IMR-90 (cell line): ENCODE results near the gene ZFPL1. TPM values are rescaled to one million over a fixed set of nuclear protein-coding genes. Genes with fewer than 3 reads are reported as not detected.
A peak's percentile ranks its signal among the peaks of the same experiment; 100 is the strongest.

Experiments
- ATAC-seq: fragments of 200-7000 bp; cut with Tn5 transposase; 2 replicates; pipeline ENCODE4 v1.9.1; 2020; ENCODE audit warnings: low read depth, mild to moderate bottlenecking, moderate library complexity
- BruUV-seq: library from RNA; stranded (reverse); fragments of 400-500 nt; replicated peaks from 2 replicates; lab custom pipeline; 2021; lab: Mats Ljungman, UMichigan
- CTCF ChIA-PET: fragments of 300-600 bp; formaldehyde crosslinking; extraction: SDS; loops from one replicate; lab custom pipeline; 2021; ENCODE audit warnings: antibody characterized with exemption; lab: Yijun Ruan, JAX
- POLR2A ChIA-PET: fragments of 300-600 bp; sonication (Branson Sonifier 250); formaldehyde crosslinking; loops from one replicate; lab custom pipeline; 2022; ENCODE audit warnings: antibody characterized with exemption; ENCODE audit not compliant: unreplicated experiment; lab: Charles Lee
- DNase-seq: peaks from one replicate; pipeline ENCODE4 v3.0.0; 2013
- H2AFZ ChIP-seq: replicated peaks from 2 replicates; pipeline ENCODE3; 2013; ENCODE audit warnings: low read length, mild to moderate bottlenecking; ENCODE audit not compliant: poor library complexity
- H2AK5ac ChIP-seq: 2 replicates; pipeline ENCODE4 v1.6.1; 2013; ENCODE audit warnings: low read depth, low read length, inconsistent platforms
- H2AK9ac ChIP-seq: replicated peaks from 2 replicates; pipeline ENCODE3; 2013; ENCODE audit warnings: mild to moderate bottlenecking, low read depth, low read length, moderate library complexity; ENCODE audit not compliant: poor library complexity
- H2BK120ac ChIP-seq: 2 replicates; pipeline ENCODE4 v1.6.1; 2013; ENCODE audit warnings: low read depth, low read length, inconsistent platforms
- H2BK15ac ChIP-seq: 3 replicates; pipeline ENCODE4 v1.6.1; 2013; ENCODE audit warnings: low read depth, low read length, inconsistent platforms
- H2BK20ac ChIP-seq: 2 replicates; pipeline ENCODE4 v1.6.1; 2013; ENCODE audit warnings: low read depth, mild to moderate bottlenecking, inconsistent platforms, low read length, moderate library complexity
- H2BK5ac ChIP-seq: 2 replicates; pipeline ENCODE4 v1.6.1; 2013; ENCODE audit warnings: mild to moderate bottlenecking, low read depth, low read length, inconsistent platforms; ENCODE audit not compliant: poor library complexity, severe bottlenecking
- H3K14ac ChIP-seq: replicated peaks from 2 replicates; pipeline ENCODE4 v1.6.1; 2013; ENCODE audit warnings: low read depth, low read length, inconsistent platforms
- H3K18ac ChIP-seq: 2 replicates; pipeline ENCODE4 v1.6.1; 2013; ENCODE audit warnings: low read depth, low read length, control low read depth
- H3K23ac ChIP-seq: 2 replicates; pipeline ENCODE4 v1.6.1; 2013; ENCODE audit warnings: low read depth, low read length, inconsistent platforms
- H3K27ac ChIP-seq: 2 replicates; pipeline ENCODE4 v1.5.1; 2013; ENCODE audit warnings: mild to moderate bottlenecking, control low read depth, low read length; ENCODE audit not compliant: insufficient read depth
- H3K27me3 ChIP-seq: 2 replicates; pipeline ENCODE4 v1.6.1; 2013; ENCODE audit warnings: low read length; ENCODE audit not compliant: control insufficient read depth, insufficient read depth
- H3K36me3 ChIP-seq: 2 replicates; pipeline ENCODE4 v1.6.1; 2013; ENCODE audit warnings: low read length, mixed read lengths; ENCODE audit not compliant: control insufficient read depth, insufficient read depth
- H3K4ac ChIP-seq: 2 replicates; pipeline ENCODE4 v1.6.1; 2013; ENCODE audit warnings: low read depth, low read length, inconsistent platforms
- H3K4me1 ChIP-seq: 2 replicates; pipeline ENCODE4 v1.6.1; 2013; ENCODE audit warnings: low read length, mixed read lengths; ENCODE audit not compliant: control insufficient read depth, insufficient read depth
- H3K4me2 ChIP-seq: 2 replicates; pipeline ENCODE4 v1.6.1; 2013; ENCODE audit warnings: low read depth, mild to moderate bottlenecking, control low read depth, low read length, moderate library complexity
- H3K4me3 ChIP-seq: 2 replicates; pipeline ENCODE4 v1.5.1; 2013; ENCODE audit warnings: low read depth, mild to moderate bottlenecking, control low read depth, low read length, moderate library complexity; ENCODE audit not compliant: insufficient read depth
- H3K56ac ChIP-seq: 2 replicates; pipeline ENCODE4 v1.6.1; 2013; ENCODE audit warnings: low read length, inconsistent platforms; ENCODE audit not compliant: insufficient read depth; ENCODE audit errors: extremely low read depth
- H3K79me1 ChIP-seq, 2 experiments: 2 replicates each; pipeline ENCODE4 v1.6.1; 2013; ENCODE audit warnings: low read length in 2 of 2, inconsistent platforms in 1 of 2, low read depth in 1 of 2
- H3K9ac ChIP-seq: 2 replicates; pipeline ENCODE4 v1.6.1; 2013; ENCODE audit warnings: low read depth, low read length, control low read depth
- H3K9me1 ChIP-seq: 2 replicates; pipeline ENCODE4 v1.6.1; 2013; ENCODE audit warnings: low read length, inconsistent platforms; ENCODE audit not compliant: insufficient read depth
- H3K9me3 ChIP-seq: 2 replicates; pipeline ENCODE4 v1.6.1; 2013; ENCODE audit warnings: low read length; ENCODE audit not compliant: control insufficient read depth, insufficient read depth
- H4K20me1 ChIP-seq: 2 replicates; pipeline ENCODE4 v1.6.1; 2013; ENCODE audit warnings: low read length, inconsistent platforms; ENCODE audit not compliant: insufficient read depth
- H4K5ac ChIP-seq: 2 replicates; pipeline ENCODE4 v1.6.1; 2013; ENCODE audit warnings: mild to moderate bottlenecking, low read depth, low read length, control low read depth
- H4K8ac ChIP-seq, 2 experiments: 2 replicates each; pipeline ENCODE4 v1.6.1; 2013; ENCODE audit warnings: low read depth in 2 of 2, low read length in 2 of 2, control low read depth in 1 of 2, inconsistent platforms in 1 of 2
- H4K91ac ChIP-seq: 2 replicates; pipeline ENCODE4 v1.6.1; 2013; ENCODE audit warnings: low read depth, low read length, inconsistent platforms; ENCODE audit not compliant: insufficient read depth
- CEBPB ChIP-seq: IDR thresholded peaks from 2 replicates; pipeline ENCODE4 v1.6.1; 2012; ENCODE audit warnings: low read depth, low read length, improper control_type of control experiment
- CHD1 ChIP-seq: IDR thresholded peaks from 2 replicates; pipeline ENCODE4 v1.6.1; 2012; ENCODE audit warnings: low read depth, low read length, improper control_type of control experiment
- RFX5 ChIP-seq: IDR thresholded peaks from 2 replicates; pipeline ENCODE4 v1.8.0; 2012; ENCODE audit warnings: low read depth, mild to moderate bottlenecking, low read length, moderate library complexity
- SMC3 ChIP-seq: fragments of 150-350 bp; IDR thresholded peaks from 2 replicates; pipeline ENCODE4 v1.6.1; 2016; ENCODE audit warnings: low read depth, mild to moderate bottlenecking, antibody characterized with exemption, low read length, moderate library complexity
- WGBS, 2 experiments: methylation state at CpG; one replicate each; pipeline versions ENCODE4 v1.1.5 to v1.1.7; 2013; ENCODE audit warnings: missing lambda C conversion rate in 2 of 2; ENCODE audit not compliant: insufficient read length in 1 of 2; ENCODE audit errors: extremely low coverage in 2 of 2; 5-methylcytosine and 5-hydroxymethylcytosine counted together
- dilution Hi-C: fragments of 300-500 bp; cut with HindIII; formaldehyde crosslinking; loops from one replicate; pipeline ENCODE4 v1.14.3; 2018; ENCODE audit warnings: low sequenced_read_pairs; ENCODE audit not compliant: unreplicated experiment
- in situ Hi-C: fragments of 300-500 bp; cut with MboI; formaldehyde crosslinking; loops from 3 replicates; pipeline ENCODE4 v1.14.3; 2019; ENCODE audit warnings: low sequenced_read_pairs, inconsistent platforms, mixed read lengths
- intact Hi-C: fragments of 100-400 bp; cut with micrococcal nuclease; formaldehyde crosslinking; loops from 2 replicates; pipeline ENCODE4 v1.10.0; 2022
- polyA plus RNA-seq, 3 experiments: library from polyadenylated mRNA; depleted of rRNA; stranded (reverse); fragments of >200 nt; gene quantifications; 2 replicates each; pipeline ENCODE4 v1.2.3, GENCODE V29; 2012; ENCODE audit warnings: low replicate concordance in 1 of 3
- total RNA-seq: library from RNA; depleted of rRNA; stranded (reverse); fragments of >200 nt; gene quantifications from 2 replicates; pipeline ENCODE4 v1.2.3, GENCODE V29; 2012

The ZFPL1 gene
- total and polyA plus RNA-seq, 2 of the 4 experiments (the other 2 are of a cell fraction) = 24.0 to 67.5 TPM

- no CpG with 5 or more reads among the region's 18 CpGs for WGBS, 2 experiments
- in situ Hi-C loops = no loop called here
- dilution Hi-C loops = no loop called here
Measured at GRCh38 chr11:65132988-65133700, 49.1 kb downstream of the ZFPL1 start.

More at GRCh38 chr11:65132988-65133700, 49.1 kb downstream of the ZFPL1 start:
- peak overlapping the region; percentile 26 for H2AFZ ChIP-seq
- H3K27me3 ChIP-seq = no peaks in the 10 kb centered on the region
- H4K20me1 ChIP-seq = peaks cover 28% of the 10 kb centered on the region
- no peak overlapping the region for H3K56ac ChIP-seq
- H2BK20ac ChIP-seq = no peak overlapping the region
- H3K14ac ChIP-seq = 0 out of 2 replicates have a peak overlapping the region, but pooled peaks have one; percentile 30
- peaks cover 21 to 43% of the 10 kb centered on the region in 2 experiments for H3K79me1 ChIP-seq
- H3K9me1 ChIP-seq = peaks cover 21% of the 10 kb centered on the region
- DNase-seq (no peak), ATAC-seq (no peak)
- H4K8ac ChIP-seq = peak overlapping the region; percentile 12 to 43; a peak in 2 of 4 replicates
- no peak overlapping the region for H2BK120ac ChIP-seq
- peak overlapping the region; percentile 55 for H3K4ac ChIP-seq
- H2AK5ac ChIP-seq = peak overlapping the region; percentile 90; the same call in 1 of the 2 replicates
- no TSS peak for BruUV-seq
- H3K36me3 ChIP-seq = peaks cover 45% of the 10 kb centered on the region
- H3K9ac ChIP-seq = peak overlapping the region; percentile 99
- no peak overlapping the region for H3K18ac ChIP-seq
- TF ChIP-seq RFX5 = no peak
- no peak for TF ChIP-seq CHD1
- TF ChIP-seq SMC3 = no peak
- TF ChIP-seq CEBPB = no peak
- H4K91ac ChIP-seq = no peak overlapping the region
- H2AK9ac ChIP-seq = peak overlapping the region; percentile 98
- H3K4me2 ChIP-seq = peak overlapping the region; percentile 93
- intact Hi-C loops = no loop called here
- H3K27ac ChIP-seq = peak overlapping the region; percentile 99
- H3K4me1 ChIP-seq = peaks cover 6% of the 10 kb centered on the region; the same call in 1 of the 2 replicates
- H2BK15ac ChIP-seq = no peak overlapping the region
- 0 out of 2 replicates have a peak overlapping the region, but pooled peaks have one; percentile 8 for H4K5ac ChIP-seq
- CTCF ChIA-PET = interaction anchor here (0.5 kb wide), 1 partner anchor 55 kb away, joined by 3 read pairs; no protein-coding TSS in a partner anchor
- POLR2A ChIA-PET = no interaction called here
- peak overlapping the region; percentile 50; the same call in 1 of the 2 replicates for H3K23ac ChIP-seq
- peak overlapping the region; percentile 63 for H3K4me3 ChIP-seq
- no peaks in the 10 kb centered on the region for H3K9me3 ChIP-seq
- H2BK5ac ChIP-seq = no peak overlapping the region
